H54 (cell line): ENCODE measurements around the gene RPL28.

ENCODE experiments used
- DNase-seq: peaks from one replicate; pipeline ENCODE4 v3.0.0; 2011; ENCODE audit warnings: low spot score, mixed read lengths; ENCODE audit not compliant: insufficient read length
- FAIRE-seq: peaks from 3 replicates; lab custom pipeline; 2011; peaks lifted over from hg19 to GRCh38; lab: Jason Lieb, UNC
- POLR2A ChIP-seq: IDR thresholded peaks from 2 replicates; pipeline ENCODE4 v1.6.1; 2011; ENCODE audit warnings: low read depth, mild to moderate bottlenecking, low read length

Gene RPL28

DNA sequence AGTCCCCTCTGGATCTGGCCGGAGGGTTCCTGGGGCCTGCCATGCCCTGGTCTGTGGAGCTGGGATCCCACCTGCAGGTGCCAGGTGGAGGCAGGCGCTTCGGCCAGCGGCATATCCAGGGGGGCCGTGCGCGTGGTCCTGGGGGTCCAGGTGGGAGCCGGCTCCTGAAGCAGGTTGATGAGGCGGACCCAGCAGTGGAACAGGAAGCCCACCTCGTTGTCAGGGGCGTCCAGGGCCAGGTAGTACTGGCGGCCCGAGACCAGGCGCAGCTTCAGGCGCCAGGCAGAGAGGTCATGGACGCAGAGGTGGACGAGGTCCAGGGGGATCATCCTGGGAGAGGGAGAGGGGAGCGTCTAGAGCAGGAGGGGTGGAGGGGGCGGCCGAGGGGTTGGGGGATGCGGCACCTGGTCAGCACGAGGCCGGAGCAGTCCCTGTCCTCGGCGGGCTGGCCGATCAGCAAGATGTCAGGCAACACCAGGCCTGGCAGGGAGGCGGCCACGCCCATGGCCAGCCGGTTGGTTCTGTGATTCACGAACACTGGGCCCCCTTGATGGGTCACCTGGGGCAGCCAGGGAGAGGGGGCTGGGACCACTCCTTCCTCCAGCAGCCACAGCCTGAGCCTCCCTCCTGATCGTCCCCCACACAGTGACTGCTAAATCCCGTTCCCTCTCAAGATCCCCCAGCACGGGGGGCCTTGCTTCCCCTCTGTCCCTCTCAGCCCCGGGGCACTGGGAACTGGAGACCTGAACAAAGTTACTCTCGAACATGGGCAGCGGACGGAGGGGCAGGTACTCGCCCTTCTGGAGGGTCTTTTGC, 23.4 kb upstream of the RPL28 start:
- TF ChIP-seq POLR2A = no peak
- DNase-seq = no peak
- no peak for FAIRE-seq

DNA sequence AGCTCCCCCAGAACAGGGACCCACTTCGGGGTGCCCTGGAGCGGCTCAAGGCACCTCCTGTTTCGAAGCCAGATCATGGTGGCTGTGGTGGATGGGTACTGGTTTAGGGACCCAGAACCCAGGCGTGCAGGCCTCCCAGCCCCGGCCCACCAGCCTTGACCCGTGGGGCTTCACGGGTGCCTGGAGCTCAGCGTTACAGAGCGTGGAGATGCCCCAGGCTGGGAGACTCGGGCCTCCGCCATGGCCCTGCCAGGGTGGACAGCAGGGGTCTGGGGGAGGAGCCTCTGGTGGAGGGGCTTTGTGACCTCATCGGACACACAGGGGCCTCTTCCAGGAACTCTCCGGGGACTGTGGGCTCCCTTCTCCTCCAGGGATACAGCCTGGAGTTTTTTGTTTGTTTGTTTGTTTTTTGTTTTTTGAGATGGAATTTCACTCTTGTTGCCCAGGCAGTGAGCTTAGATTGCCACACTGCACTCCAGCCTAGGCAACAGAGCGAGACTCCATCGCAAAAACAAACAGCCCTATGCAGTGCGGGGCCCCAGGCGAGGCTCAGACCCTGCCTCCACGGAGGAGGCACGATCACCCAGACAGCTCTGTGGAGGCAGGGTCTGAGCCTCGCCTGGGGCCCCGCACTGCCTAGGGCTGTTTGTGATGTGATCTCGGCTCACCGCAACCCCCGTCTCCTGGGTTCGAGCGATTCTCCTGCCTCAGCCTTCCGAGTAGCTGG, 22.6 kb upstream of the RPL28 start, which contains the start of gene GARIN5B:
Gene GARIN5B (minus strand): TSS at position 271 of the 727 bp plus-strand sequence. CDS start 194 bp downstream, at position 77.
- TF ChIP-seq POLR2A = no peak

DNA sequence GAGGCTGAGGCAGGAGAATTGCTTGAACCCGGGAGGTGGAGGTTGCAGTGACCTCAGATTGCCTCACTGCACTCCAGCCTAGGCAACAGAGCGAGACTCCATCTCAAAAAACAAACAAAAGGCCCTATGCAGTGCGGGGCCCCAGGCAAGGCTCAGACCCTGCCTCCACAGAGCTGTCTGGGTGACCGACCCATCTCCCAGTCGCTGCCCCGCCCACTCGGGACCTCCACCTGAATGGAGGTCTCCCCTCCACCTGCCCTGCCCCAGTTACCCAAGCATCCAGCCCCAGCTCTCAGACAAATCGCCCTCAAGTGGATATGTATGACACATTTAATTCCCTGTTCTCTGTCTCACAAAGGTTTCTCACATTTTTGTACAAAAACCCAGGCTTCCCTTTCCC, 20.5 kb upstream of the RPL28 start:
- no peak for DNase-seq
- TF ChIP-seq POLR2A = no peak
- no peak for FAIRE-seq

More for the DNA sequence above, 22.6 kb upstream of the RPL28 start, which contains the start of gene GARIN5B:
- DNase-seq = no peak
- no peak for FAIRE-seq

DNA sequence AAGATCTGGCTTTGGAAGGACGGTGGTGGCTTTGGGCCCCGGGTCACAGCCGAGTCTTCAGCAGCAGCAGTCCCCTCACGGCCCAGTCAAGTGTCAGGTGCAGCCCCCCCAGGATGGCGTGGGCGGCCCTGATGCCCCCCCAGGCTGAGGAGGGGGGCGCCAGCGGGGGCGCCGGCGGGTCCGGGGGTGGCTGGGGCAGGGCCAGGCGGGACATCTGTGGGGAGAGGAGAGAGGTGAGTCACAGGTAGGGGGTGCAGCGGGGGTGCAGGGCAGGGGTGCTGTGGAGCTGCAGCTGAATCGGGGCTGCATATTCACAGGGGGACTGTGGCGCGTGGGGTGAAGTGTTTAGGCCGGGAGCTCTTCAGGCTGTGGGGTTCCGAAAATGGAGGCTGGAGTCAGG, 19.8 kb upstream of the RPL28 start:
- no peak for FAIRE-seq

DNA sequence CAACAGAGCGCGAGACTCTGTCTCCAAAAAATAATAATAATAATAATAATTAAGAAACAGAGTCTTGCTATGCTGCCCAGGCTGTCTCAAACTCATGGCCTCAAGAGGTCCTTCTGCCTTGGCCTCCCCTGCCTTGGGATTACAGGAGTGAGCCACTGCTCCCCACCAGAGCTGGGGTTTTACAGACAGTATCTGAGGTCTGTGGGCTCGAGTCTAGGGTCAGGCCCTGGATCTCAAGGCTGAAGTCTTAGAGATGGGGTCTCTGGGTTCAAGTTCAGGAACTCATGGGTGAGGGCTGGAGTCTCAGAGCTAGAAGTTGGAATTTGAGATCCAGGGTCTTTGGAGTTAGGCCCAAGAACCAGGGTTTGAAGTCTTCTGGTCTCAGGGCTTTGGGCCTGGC, 18.9 kb upstream of the RPL28 start:
- TF ChIP-seq POLR2A = no peak
- FAIRE-seq (no peak), DNase-seq (no peak)

More for the DNA sequence above, 19.8 kb upstream of the RPL28 start:
- DNase-seq = no peak
- no peak for TF ChIP-seq POLR2A

DNA sequence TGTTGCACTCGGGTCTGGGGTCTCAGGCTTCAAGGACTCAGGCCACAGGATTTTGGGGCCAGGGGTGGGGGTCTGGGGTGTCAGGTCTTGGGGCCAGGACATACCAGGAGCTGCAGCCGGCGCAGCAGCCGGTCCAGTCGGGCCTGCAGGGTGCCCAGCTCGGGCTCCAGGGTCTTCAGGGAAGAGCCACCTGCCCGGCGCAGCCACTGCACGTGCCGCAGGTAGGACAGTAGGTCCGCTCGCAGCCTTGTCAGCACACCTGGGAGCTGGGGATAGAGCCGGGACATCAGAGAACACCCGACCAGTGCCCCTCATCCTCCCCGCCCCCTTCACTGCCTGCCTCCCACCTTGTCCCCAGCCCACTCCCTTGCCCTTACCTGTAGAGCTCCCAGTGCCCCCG, 17.6 kb upstream of the RPL28 start:
- no peak for DNase-seq
- no peak for TF ChIP-seq POLR2A
- no peak for FAIRE-seq

DNA sequence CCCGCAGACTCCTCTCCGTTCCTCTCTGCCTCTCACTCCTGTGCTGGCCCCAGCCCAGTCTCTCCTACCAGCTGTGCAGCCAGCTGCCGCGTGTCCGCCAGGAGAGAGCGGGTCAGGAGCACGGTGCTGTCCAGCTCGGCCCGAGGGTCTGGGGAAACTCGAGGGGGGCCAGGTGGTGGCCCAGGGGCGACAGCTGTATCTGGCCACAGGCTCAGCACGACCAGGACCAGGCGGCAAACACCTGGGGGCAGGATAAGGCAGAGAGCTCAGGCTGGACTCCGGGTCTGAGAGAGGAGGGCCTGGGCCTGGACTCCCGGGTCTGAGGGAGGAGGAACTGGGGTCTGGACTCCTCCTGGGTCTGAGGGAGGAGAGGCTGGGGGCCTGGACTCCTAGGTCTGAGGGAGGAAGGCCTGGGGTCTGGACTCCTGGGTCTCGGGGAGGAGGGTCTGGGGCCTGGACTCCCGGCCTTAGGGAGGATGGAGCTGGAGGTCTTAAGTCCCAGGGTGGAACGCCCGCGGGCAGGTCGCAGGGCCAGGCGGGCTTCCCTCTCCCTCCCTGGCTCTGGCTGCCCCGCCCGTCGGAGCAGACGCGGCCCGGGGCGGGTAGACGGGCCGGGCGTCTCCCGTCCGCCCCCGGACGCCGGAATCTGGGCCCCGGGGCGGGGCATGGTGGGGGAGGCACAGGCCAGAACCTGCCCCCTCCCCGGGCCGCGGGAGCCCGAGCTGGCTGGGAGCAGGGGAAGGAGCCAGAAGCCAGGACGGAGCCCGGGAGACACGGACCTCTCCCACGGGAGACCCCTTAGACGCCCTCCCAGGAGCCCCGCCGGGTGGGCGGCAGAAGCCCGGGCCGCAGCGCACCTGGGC, 16.8 kb upstream of the RPL28 start:
- FAIRE-seq (no peak), DNase-seq (peak; percentile 89)
- TF ChIP-seq POLR2A = peak; percentile 21; the same call in 1 of the 2 replicates

DNA sequence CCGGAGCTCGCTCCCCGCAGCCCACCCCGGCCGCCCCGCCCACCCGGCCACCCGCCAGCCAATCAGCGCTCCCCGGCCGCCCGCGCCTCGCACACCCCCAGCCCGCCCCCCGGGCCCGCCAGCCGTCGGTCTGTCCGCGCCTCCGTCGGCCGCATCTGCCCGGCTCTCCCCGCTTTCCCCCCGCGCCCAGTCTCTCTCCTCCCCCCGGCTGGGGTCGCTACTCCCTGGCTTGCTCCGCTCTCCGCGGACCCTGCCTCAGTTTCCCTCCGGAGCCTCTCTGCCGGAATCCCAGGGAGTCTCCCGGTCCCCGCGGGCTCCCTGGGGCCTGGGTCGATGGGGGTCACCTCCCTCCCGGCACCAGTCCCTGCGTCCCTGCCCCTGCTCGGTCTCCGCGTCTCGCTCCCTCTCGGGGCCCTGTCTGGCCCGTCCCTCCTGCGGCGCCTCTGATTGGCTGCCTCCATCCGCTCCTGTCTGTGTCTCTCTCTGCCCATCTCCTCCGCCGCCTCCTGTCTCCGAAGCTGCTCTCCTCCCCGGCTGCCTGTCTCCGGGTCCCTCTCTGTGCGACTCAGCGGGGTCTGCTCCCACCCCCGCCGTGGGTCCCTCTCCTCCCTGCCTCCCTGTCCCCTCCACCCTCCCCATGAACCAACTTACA, 16.0 kb upstream of the RPL28 start:
- no peak for TF ChIP-seq POLR2A
- DNase-seq (peak; percentile 99), FAIRE-seq (no peak)

DNA sequence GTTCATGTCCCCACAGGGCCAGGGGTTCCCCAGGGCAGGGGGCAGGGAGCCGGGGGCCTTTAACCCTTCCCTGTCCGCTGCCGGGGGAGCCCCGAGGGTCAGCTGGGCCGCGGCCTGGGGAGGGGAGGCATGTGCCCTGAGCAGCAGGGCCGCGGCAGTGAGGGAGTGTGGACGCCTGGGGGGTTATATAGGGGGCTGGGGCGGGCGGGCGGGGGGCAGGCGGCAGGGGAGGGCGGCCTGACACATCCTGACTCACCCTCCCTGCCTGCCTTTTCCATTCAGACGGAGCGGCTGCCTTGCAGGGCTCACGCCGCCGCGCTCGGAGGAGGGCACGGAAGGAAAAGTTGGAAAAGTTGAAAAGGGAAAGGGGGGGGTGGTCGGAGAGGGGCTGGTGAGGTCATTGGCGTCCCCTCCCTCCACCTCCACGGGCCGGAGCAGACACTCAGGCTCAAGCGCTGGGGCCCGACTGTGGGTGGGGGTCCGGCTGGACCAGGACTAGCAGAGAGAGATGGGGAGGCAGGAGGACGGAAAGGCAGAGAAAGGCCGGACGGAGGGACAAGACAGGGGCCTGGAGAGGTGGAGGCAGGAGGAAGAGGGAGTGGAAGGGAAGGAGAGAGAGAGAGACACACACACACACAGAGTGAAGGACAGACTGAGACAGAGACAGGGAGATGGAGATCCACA, 15.3 kb upstream of the RPL28 start, which contains the start of gene IL11:
Gene IL11 (minus strand): TSS at position 159 of the 684 bp plus-strand sequence. CDS start 153 bp downstream, at position 6.
- DNase-seq (peak; percentile 98), FAIRE-seq (no peak)
- peak; percentile 98 for TF ChIP-seq POLR2A

DNA sequence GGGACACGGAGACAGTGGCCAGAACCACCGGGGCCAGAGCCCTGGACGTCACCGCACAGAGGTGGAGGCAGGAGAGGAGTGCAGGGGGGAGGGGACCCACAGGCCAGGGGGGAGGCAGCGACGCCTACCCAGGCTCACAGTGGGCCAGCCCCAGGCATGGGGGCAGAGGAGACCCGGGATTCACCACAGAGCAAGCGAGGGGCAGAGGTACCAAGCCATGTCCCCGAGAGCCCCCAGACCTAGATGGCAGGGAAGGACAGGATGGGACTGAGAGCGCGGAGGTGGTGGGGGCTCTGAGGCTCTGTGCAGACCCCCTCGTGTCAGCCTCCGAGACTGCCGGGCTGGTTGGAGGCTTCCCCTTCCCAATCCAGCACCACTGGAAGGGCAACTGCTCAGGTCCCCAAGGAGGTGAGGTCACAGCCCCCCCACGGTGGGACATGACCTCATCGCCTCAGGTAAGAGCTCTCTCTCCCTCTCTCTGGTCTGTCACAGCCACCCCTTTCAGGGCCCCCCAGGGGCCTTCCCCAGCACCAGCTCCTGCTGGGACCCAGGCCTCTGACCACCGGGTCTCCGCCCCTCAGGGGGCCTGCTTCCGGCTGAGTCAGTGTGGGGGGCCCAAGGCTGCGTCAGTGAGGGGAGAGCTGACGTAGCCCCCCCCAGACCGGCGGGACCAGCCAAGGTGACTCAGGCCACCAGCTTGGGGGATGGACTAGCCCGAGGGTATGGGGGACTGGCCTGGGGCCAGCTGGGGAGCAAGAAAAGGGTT, 13.2 kb upstream of the RPL28 start:
- no peak for TF ChIP-seq POLR2A
- FAIRE-seq (no peak), DNase-seq (peak; percentile 93)

DNA sequence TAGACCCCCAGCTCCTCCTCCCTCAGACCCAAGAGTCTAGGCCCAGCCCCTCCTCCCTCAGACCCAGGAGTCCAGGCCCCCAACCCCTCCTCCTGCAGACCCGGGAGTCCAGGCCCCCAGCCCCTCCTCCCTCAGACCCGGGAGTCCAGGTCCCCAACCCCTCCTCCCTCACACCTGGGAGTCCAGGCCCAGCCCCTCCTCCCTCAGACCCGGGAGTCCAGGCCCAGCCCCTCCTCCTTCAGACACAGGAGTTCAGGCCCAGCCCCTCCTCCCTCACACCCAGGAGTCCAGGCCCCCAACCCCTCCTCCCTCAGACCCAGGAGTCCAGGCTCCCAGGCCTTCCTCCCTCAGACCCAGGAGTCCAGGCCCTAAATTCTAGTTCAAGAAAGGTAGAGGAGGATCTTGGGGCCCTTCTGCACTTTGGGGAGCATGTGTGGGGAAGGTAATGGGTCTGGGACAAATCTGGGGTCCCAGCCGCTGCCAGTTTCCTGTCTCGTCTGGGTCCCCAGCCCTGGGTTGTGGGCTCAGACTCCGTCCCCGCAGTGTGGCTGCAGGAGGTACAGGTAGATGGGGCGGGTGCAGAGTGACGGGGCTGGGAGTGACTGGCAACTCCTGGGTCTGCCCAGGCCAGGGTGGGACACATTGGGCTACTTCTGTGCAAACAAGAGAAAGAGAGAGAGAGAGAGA, 12.3 kb upstream of the RPL28 start:
- no peak for FAIRE-seq

More for the DNA sequence above, 12.3 kb upstream of the RPL28 start:
- no peak for DNase-seq
- 0 out of 2 replicates have a peak, but pooled peaks have one; percentile 0 for TF ChIP-seq POLR2A
